Measurements from ENCODE around the gene TSPO. TPM values are rescaled to one million over a fixed set of nuclear protein-coding genes. Genes with fewer than 3 reads are reported as not detected.
A peak's percentile ranks its signal among the peaks of the same experiment; 100 is the strongest.
"Not testable (repeated sequence)": the region's sequence is repeated elsewhere in the genome, so short reads cannot be mapped to it uniquely, and the experiment has no call there.

The TSPO gene
- 100 to 1,000 TPM in 2 of 5 experiments, 10 to 100 TPM in 3; 56.1 to 190 (median 61.5) TPM for total RNA-seq
- 100 to 1,000 TPM; 341 to 357 TPM for polyA plus RNA-seq
- 18.3 reads per million, percentile 48 among the genes with 10 or more reads in this experiment for total RNA-seq

GRCh38 chr22:43151251-43152002, at the start of gene TSPO:
TSS of gene TSPO (plus strand) at chr22:43151559. CDS start at chr22:43159239, 7,680 bp downstream.
- CTCF ChIA-PET, result no interaction called here

GRCh38 chr22:43104056-43104625, 47.2 kb upstream of the TSPO start:
- DNase-seq, result peak in 1 of 9 donors; percentile 24

More at GRCh38 chr22:43151251-43152002, at the start of gene TSPO:
- Mint-ChIP-seq H3K9me3 (no peaks in the 10 kb centered on the region), H3K4me3 (peak within 1 kb of the TSS; percentile 83 to 95 (median 92)), H3K36me3 (peaks cover 0 to 2% (median 0%) of the 10 kb centered on the region in 5 donors), H3K4me1 (peaks cover 16 to 47% (median 29%) of the 10 kb centered on the region in 7 donors), H3K27ac (peak within 1 kb of the TSS; percentile 83 to 96 (median 93)), H3K27me3 (no peaks in the 10 kb centered on the region)
- DNase-seq (peak; percentile 17 to 76 (median 39)), ATAC-seq (peak; percentile 70)
- H3K27ac ChIP-seq (ENCODE audit: low read depth, low read length), result peak within 1 kb of the TSS; percentile 78
- no peaks in the 10 kb centered on the region for H3K27me3 ChIP-seq (ENCODE audit: control insufficient read depth in 2 of 2, insufficient read depth in 2 of 2, low read length in 2 of 2)
- no peaks in the 10 kb centered on the region for H3K9me3 ChIP-seq (ENCODE audit: control insufficient read depth in 2 of 3, low read length in 3 of 3)
- H3K36me3 ChIP-seq (ENCODE audit: control insufficient read depth in 2 of 3, insufficient read depth in 3 of 3, low read length in 3 of 3), result peaks cover 0 to 18% (median 0%) of the 10 kb centered on the region in 3 experiments
- peak within 1 kb of the TSS; percentile 90 for H3K4me3 ChIP-seq (ENCODE audit: low read length)
- POLR2A ChIA-PET, result interaction anchor here (0.9 to 3.0 kb wide), 2 partner anchors 36 to 535 kb away, joined by 4 to 17 read pairs; partner anchors contain the start of gene TTLL12
- peaks cover 5 to 13% of the 10 kb centered on the region in 2 donors for H3K4me1 ChIP-seq (ENCODE audit: control insufficient read depth in 2 of 2, insufficient read depth in 2 of 2, low read length in 2 of 2)
- intact Hi-C loops (cut with micrococcal nuclease), result loop anchor here (1.0 to 2.0 kb wide), 5 partner anchors 8 to 137 kb away; partner anchors contain the start of genes TTLL12 (in 2 of the 2), MCAT (in 1 of the 2) and PACSIN2 (in 1 of the 2)

GRCh38 chr22:43104950-43105349, 46.4 kb upstream of the TSPO start:
- POLR2A ChIA-PET; intact Hi-C loops (cut with micrococcal nuclease); H3K27me3 ChIP-seq (ENCODE audit: control insufficient read depth in 2 of 2, insufficient read depth in 2 of 2, low read length in 2 of 2); H3K27ac ChIP-seq (ENCODE audit: low read depth, low read length); H3K9me3 ChIP-seq (ENCODE audit: control insufficient read depth in 2 of 3, low read length in 3 of 3); H3K36me3 Mint-ChIP-seq; H3K9me3 Mint-ChIP-seq; H3K4me1 ChIP-seq (ENCODE audit: control insufficient read depth in 2 of 2, insufficient read depth in 2 of 2, low read length in 2 of 2); ATAC-seq; H3K4me3 ChIP-seq (ENCODE audit: low read length); H3K4me3 Mint-ChIP-seq; H3K36me3 ChIP-seq (ENCODE audit: control insufficient read depth in 2 of 3, insufficient read depth in 3 of 3, low read length in 3 of 3); DNase-seq: not testable (repeated sequence)
- Mint-ChIP-seq H3K27me3 (peaks cover 0 to 11% (median 0%) of the 10 kb centered on the region in 5 donors), H3K4me1 (peaks cover 0 to 15% (median 5%) of the 10 kb centered on the region in 7 donors), H3K27ac (peak overlapping the region in 1 of 9 donors; percentile 39)
- CTCF ChIA-PET, result interaction anchor here (1.5 kb wide), 1 partner anchor 237 kb away, joined by 3 read pairs; no protein-coding TSS in a partner anchor

More at GRCh38 chr22:43104056-43104625, 47.2 kb upstream of the TSPO start:
- H3K36me3 Mint-ChIP-seq; H3K27ac ChIP-seq (ENCODE audit: low read depth, low read length); H3K9me3 Mint-ChIP-seq; H3K27me3 Mint-ChIP-seq; H3K4me1 ChIP-seq (ENCODE audit: control insufficient read depth in 2 of 2, insufficient read depth in 2 of 2, low read length in 2 of 2); POLR2A ChIA-PET; H3K4me3 ChIP-seq (ENCODE audit: low read length); H3K27me3 ChIP-seq (ENCODE audit: control insufficient read depth in 2 of 2, insufficient read depth in 2 of 2, low read length in 2 of 2); H3K9me3 ChIP-seq (ENCODE audit: control insufficient read depth in 2 of 3, low read length in 3 of 3); intact Hi-C loops (cut with micrococcal nuclease); H3K36me3 ChIP-seq (ENCODE audit: control insufficient read depth in 2 of 3, insufficient read depth in 3 of 3, low read length in 3 of 3): not testable (repeated sequence)
- CTCF ChIA-PET, result interaction anchor here (1.5 kb wide), 1 partner anchor 237 kb away, joined by 3 read pairs; no protein-coding TSS in a partner anchor
- Mint-ChIP-seq H3K27ac (peak overlapping the region in 4 of 9 donors; percentile 6 to 87 (median 28)), H3K4me3 (peak overlapping the region in 1 of 10 donors; percentile 45), H3K4me1 (peaks cover 0 to 15% (median 5%) of the 10 kb centered on the region in 7 donors)
- peak; percentile 63 for ATAC-seq

- Mint-ChIP-seq H3K27ac (no peak overlapping the region), H3K4me1 (peaks cover 0 to 14% (median 8%) of the 10 kb centered on the region in 7 donors), H3K27me3 (peaks cover 0 to 16% (median 0%) of the 10 kb centered on the region in 5 donors), H3K9me3 (no peaks in the 10 kb centered on the region), H3K4me3 (no peak overlapping the region), H3K36me3 (no peaks in the 10 kb centered on the region)
- Histone ChIP-seq H3K4me1 (ENCODE audit: control insufficient read depth in 2 of 2, insufficient read depth in 2 of 2, low read length in 2 of 2) (peaks cover 0 to under 1% of the 10 kb centered on the region in 2 donors), H3K27me3 (ENCODE audit: control insufficient read depth in 2 of 2, insufficient read depth in 2 of 2, low read length in 2 of 2) (no peaks in the 10 kb centered on the region), H3K9me3 (ENCODE audit: control insufficient read depth in 2 of 3, low read length in 3 of 3) (no peaks in the 10 kb centered on the region), H3K36me3 (ENCODE audit: control insufficient read depth in 2 of 3, insufficient read depth in 3 of 3, low read length in 3 of 3) (peaks cover 0 to 4% (median 0%) of the 10 kb centered on the region in 3 experiments), H3K27ac (ENCODE audit: low read depth, low read length) (no peak overlapping the region), H3K4me3 (ENCODE audit: low read length) (no peak overlapping the region)
- CTCF ChIA-PET, result no interaction called here
- DNase-seq (no peak), ATAC-seq (no peak)
- POLR2A ChIA-PET, result no interaction called here
- intact Hi-C loops (cut with micrococcal nuclease), result no loop called here
These were observed 45.1 kb upstream of the TSPO start for GRCh38 chr22:43106302-43106701.

- H3K27ac Mint-ChIP-seq, result no peak overlapping the region
- ChIA-PET POLR2A (interaction anchor here (1.0 to 1.5 kb wide), 2 partner anchors 11 to 38 kb away, joined by 3 read pairs; no protein-coding TSS in a partner anchor), CTCF (no interaction called here)
- H3K4me3 Mint-ChIP-seq, result peak overlapping the region in 9 of 10 donors; percentile 32 to 73 (median 42)
- DNase-seq (no peak), ATAC-seq (no peak)
- H3K9me3 ChIP-seq (ENCODE audit: control insufficient read depth in 2 of 3, low read length in 3 of 3), result no peaks in the 10 kb centered on the region
- H3K36me3 ChIP-seq (ENCODE audit: control insufficient read depth in 2 of 3, insufficient read depth in 3 of 3, low read length in 3 of 3), result peaks cover 0 to 4% (median 0%) of the 10 kb centered on the region in 3 experiments
- intact Hi-C loops (cut with micrococcal nuclease), result no loop called here
- no peaks in the 10 kb centered on the region for H3K27me3 ChIP-seq (ENCODE audit: control insufficient read depth in 2 of 2, insufficient read depth in 2 of 2, low read length in 2 of 2)
- peaks cover 0 to 9% (median 7%) of the 10 kb centered on the region in 7 donors for H3K4me1 Mint-ChIP-seq
- H3K9me3 Mint-ChIP-seq, result no peaks in the 10 kb centered on the region
- H3K4me1 ChIP-seq (ENCODE audit: control insufficient read depth in 2 of 2, insufficient read depth in 2 of 2, low read length in 2 of 2), result peaks cover 0 to 6% of the 10 kb centered on the region in 2 donors
- no peak overlapping the region for H3K27ac ChIP-seq (ENCODE audit: low read depth, low read length)
- peaks cover 0 to 45% (median 0%) of the 10 kb centered on the region in 5 donors for H3K27me3 Mint-ChIP-seq
- H3K36me3 Mint-ChIP-seq, result no peaks in the 10 kb centered on the region
- H3K4me3 ChIP-seq (ENCODE audit: low read length), result no peak overlapping the region
These were observed 41.8 kb upstream of the TSPO start for GRCh38 chr22:43109511-43109910.

- H3K4me3 ChIP-seq (ENCODE audit: low read length), result peak overlapping the region; percentile 74
- H3K4me3 Mint-ChIP-seq, result peak overlapping the region; percentile 81 to 90 (median 84)
- H3K4me1 Mint-ChIP-seq, result peaks cover 0 to 9% (median 7%) of the 10 kb centered on the region in 7 donors
- H3K9me3 Mint-ChIP-seq, result no peaks in the 10 kb centered on the region
- peak overlapping the region in 4 of 9 donors; percentile 69 to 87 (median 73) for H3K27ac Mint-ChIP-seq
- H3K27me3 Mint-ChIP-seq, result peaks cover 0 to 45% (median 0%) of the 10 kb centered on the region in 5 donors
- intact Hi-C loops (cut with micrococcal nuclease), result loop anchor here (1.0 to 2.0 kb wide), 3 partner anchors 21 to 27 kb away; partner anchors contain the start of gene TTLL1 (in 2 of the 2)
- POLR2A ChIA-PET, result interaction anchor here (1.0 to 1.5 kb wide), 2 partner anchors 11 to 38 kb away, joined by 3 read pairs; no protein-coding TSS in a partner anchor
- DNase-seq (no peak), ATAC-seq (no peak)
- H3K9me3 ChIP-seq (ENCODE audit: control insufficient read depth in 2 of 3, low read length in 3 of 3), result no peaks in the 10 kb centered on the region
- H3K27ac ChIP-seq (ENCODE audit: low read depth, low read length), result no peak overlapping the region
- peaks cover 0 to 6% of the 10 kb centered on the region in 2 donors for H3K4me1 ChIP-seq (ENCODE audit: control insufficient read depth in 2 of 2, insufficient read depth in 2 of 2, low read length in 2 of 2)
- H3K36me3 Mint-ChIP-seq, result no peaks in the 10 kb centered on the region
- CTCF ChIA-PET, result interaction anchor here (0.5 to 1.0 kb wide), 2 partner anchors 39 to 419 kb away, joined by 3 to 4 read pairs; no protein-coding TSS in a partner anchor
- peaks cover 0 to 4% (median 0%) of the 10 kb centered on the region in 3 experiments for H3K36me3 ChIP-seq (ENCODE audit: control insufficient read depth in 2 of 3, insufficient read depth in 3 of 3, low read length in 3 of 3)
- H3K27me3 ChIP-seq (ENCODE audit: control insufficient read depth in 2 of 2, insufficient read depth in 2 of 2, low read length in 2 of 2), result no peaks in the 10 kb centered on the region
These were observed 41.4 kb upstream of the TSPO start for GRCh38 chr22:43109921-43110443.
